AG10803 (cell line): ENCODE data around the gene OR10G2.

Experiments used
- DNase-seq: peaks from one replicate; pipeline ENCODE4 v3.0.0; 2010; ENCODE audit warnings: low read depth
- H3K4me3 ChIP-seq: 2 replicates; pipeline ENCODE4 v1.5.1; 2011; ENCODE audit warnings: mild to moderate bottlenecking, low read length, control low read depth
- CTCF ChIP-seq: conservative IDR thresholded peaks from 2 replicates; pipeline ENCODE4 v1.5.1; 2011; ENCODE audit warnings: mild to moderate bottlenecking, low read length, control low read depth, inconsistent platforms

The OR10G2 gene

GRCh38 chr14:21669284-21669683, 34.5 kb upstream of the OR10G2 start:
- DNase-seq = no peak
- H3K4me3 ChIP-seq = no peak overlapping the region
- TF ChIP-seq CTCF = no peak

GRCh38 chr14:21668377-21668776, 33.6 kb upstream of the OR10G2 start:
- H3K4me3 ChIP-seq = no peak overlapping the region
- no peak for TF ChIP-seq CTCF

GRCh38 chr14:21656980-21657379, 22.2 kb upstream of the OR10G2 start:
- no peak for DNase-seq
- no peak overlapping the region for H3K4me3 ChIP-seq
- TF ChIP-seq CTCF = no peak

More at GRCh38 chr14:21668377-21668776, 33.6 kb upstream of the OR10G2 start:
- DNase-seq = no peak

- TF ChIP-seq CTCF = no peak
- DNase-seq = no peak
- H3K4me3 ChIP-seq = no peak overlapping the region
Measured at GRCh38 chr14:21654215-21654614, 19.5 kb upstream of the OR10G2 start.

- TF ChIP-seq CTCF = no peak
- H3K4me3 ChIP-seq = no peak within 1 kb of the TSS
- DNase-seq = no peak
Measured at GRCh38 chr14:21653331-21653885, 18.7 kb upstream of the OR10G2 start, which contains the start of gene OR4E2. Gene OR4E2, plus strand, starts transcription at chr14:21653835. Its CDS starts 11,248 bp downstream, at chr14:21665083.

- no peak overlapping the region for H3K4me3 ChIP-seq
- DNase-seq = no peak
- no peak for TF ChIP-seq CTCF
Measured at GRCh38 chr14:21652209-21652808, 17.6 kb upstream of the OR10G2 start.

- TF ChIP-seq CTCF = no peak
- DNase-seq = no peak
- H3K4me3 ChIP-seq = no peak overlapping the region
Measured at GRCh38 chr14:21647380-21647779, 12.6 kb upstream of the OR10G2 start.
